ENCODE results near the gene WBP1. TPM values are rescaled to one million over a fixed set of nuclear protein-coding genes. Genes with fewer than 3 reads are reported as not detected.
A peak's percentile ranks its signal among the peaks of the same experiment; 100 is the strongest.

The WBP1 gene
- total RNA-seq, 2 experiments from 2014 or later, result 68.8 to 70.8 TPM

DNA sequence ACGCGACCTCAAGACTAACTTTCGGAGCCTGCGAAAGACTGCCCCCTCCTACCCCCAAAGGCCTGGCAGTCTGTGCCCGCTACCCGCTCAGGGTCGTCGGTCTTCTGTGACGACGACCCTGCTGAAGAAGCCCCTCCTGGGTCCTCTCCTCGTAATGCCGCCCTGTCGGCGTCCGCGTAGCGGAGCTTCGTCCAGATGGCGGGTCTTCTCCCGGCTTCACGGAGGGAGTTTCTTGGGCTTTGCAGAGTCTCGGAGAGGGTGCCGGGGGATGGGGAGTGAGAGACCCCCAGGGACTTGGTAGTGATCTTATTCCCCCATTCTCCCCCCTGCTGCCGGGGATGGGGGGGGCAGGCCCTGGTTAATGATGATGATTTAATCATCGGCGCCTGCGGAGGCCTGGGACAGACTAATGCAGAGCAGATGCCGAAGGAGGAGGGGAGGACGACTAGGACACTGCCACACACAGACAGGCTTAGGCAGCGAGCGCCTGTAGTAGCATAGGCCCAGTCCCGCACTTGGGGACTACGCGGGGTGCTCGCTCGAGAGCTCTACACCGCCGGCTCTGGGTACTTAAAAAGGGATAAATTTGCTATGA lies 49.8 kb downstream of the WBP1 start:
- POLR2A ChIA-PET, result interaction anchor here (1.1 kb wide), 1 partner anchor 50 kb away, joined by 3 read pairs; the partner anchor contains the start of gene WBP1
- H3K4me1 ChIP-seq (ENCODE audit: insufficient read depth, low read length, poor library complexity, severe bottlenecking), result peaks cover 21% of the 10 kb centered on the region
- H3K9me3 ChIP-seq (ENCODE audit: low read length), result no peaks in the 10 kb centered on the region
- H4K20me1 ChIP-seq (ENCODE audit: insufficient read depth, low read length), result no peaks in the 10 kb centered on the region
- peak overlapping the region; percentile 81 for H3K27ac ChIP-seq (ENCODE audit: low read depth, low read length, poor library complexity, severe bottlenecking)
- intact Hi-C loops (cut with micrococcal nuclease; ENCODE audit: unreplicated experiment), result loop anchor here (1.0 kb wide), 3 partner anchors 21 to 79 kb away; partner anchors contain the start of genes AUP1, HTRA2 and TTC31
- peak overlapping the region; percentile 96 for H3K4me2 ChIP-seq (ENCODE audit: low read length)
- no peak for DNase-seq (ENCODE audit: low spot score)
- H2AFZ ChIP-seq (ENCODE audit: low read length), result peak overlapping the region; percentile 95
- BruUV-seq (replicated peaks), result no TSS peak
- TF ChIP-seq CTCF (conservative IDR thresholded peaks at IDR 0.05; ENCODE audit: low read length) (no peak), EZH2phosphoT487 (IDR thresholded peaks at IDR 0.05; ENCODE audit: borderline replicate concordance, low read depth, low read length) (no peak)
- peaks cover 5% of the 10 kb centered on the region; the same call in 1 of the 2 replicates for H3K79me2 ChIP-seq (ENCODE audit: insufficient read depth, low read depth, low read length)
- H3K9me2 ChIP-seq (ENCODE audit: insufficient read depth, low read length), result no peaks in the 10 kb centered on the region
- H3K4me3 ChIP-seq (ENCODE audit: low read depth, low read length, poor library complexity, severe bottlenecking), result peak overlapping the region; percentile 77
- CTCF ChIA-PET (ENCODE audit: unreplicated experiment), result interaction anchor here (1.2 to 1.4 kb wide), 2 partner anchors 14 to 24 kb away, joined by 3 to 4 read pairs; no protein-coding TSS in a partner anchor
- H3K36me3 ChIP-seq (ENCODE audit: insufficient read depth, low read length), result peaks cover 15% of the 10 kb centered on the region

GRCh38 chr2:74510272-74510671 lies 52.0 kb downstream of the WBP1 start:
- Histone ChIP-seq H3K9me2 (ENCODE audit: insufficient read depth, low read length) (no peaks in the 10 kb centered on the region), H3K36me3 (ENCODE audit: insufficient read depth, low read length) (peaks cover 9% of the 10 kb centered on the region), H2AFZ (ENCODE audit: low read length) (no peak overlapping the region), H3K4me3 (ENCODE audit: low read depth, low read length, poor library complexity, severe bottlenecking) (no peak overlapping the region), H3K4me1 (ENCODE audit: insufficient read depth, low read length, poor library complexity, severe bottlenecking) (peaks cover 21% of the 10 kb centered on the region), H3K27ac (ENCODE audit: low read depth, low read length, poor library complexity, severe bottlenecking) (no peak overlapping the region), H3K79me2 (ENCODE audit: insufficient read depth, low read depth, low read length) (peaks cover 5% of the 10 kb centered on the region; the same call in 1 of the 2 replicates), H3K4me2 (ENCODE audit: low read length) (no peak overlapping the region), H3K9me3 (ENCODE audit: low read length) (no peaks in the 10 kb centered on the region), H4K20me1 (ENCODE audit: insufficient read depth, low read length) (no peaks in the 10 kb centered on the region)
- CTCF ChIA-PET (ENCODE audit: unreplicated experiment), result no interaction called here
- no peak for TF ChIP-seq EZH2phosphoT487 (IDR thresholded peaks at IDR 0.05; ENCODE audit: borderline replicate concordance, low read depth, low read length)
- no peak for TF ChIP-seq CTCF (conservative IDR thresholded peaks at IDR 0.05; ENCODE audit: low read length)
- intact Hi-C loops (cut with micrococcal nuclease; ENCODE audit: unreplicated experiment), result no loop called here
- DNase-seq (ENCODE audit: low spot score), result no peak
- POLR2A ChIA-PET, result interaction anchor here (0.8 to 2.9 kb wide), 5 partner anchors 10 to 773 kb away, joined by 3 to 14 read pairs (median 5); partner anchors contain the start of genes AUP1, HTRA2, INO80B and TPRKB
- BruUV-seq (replicated peaks), result no TSS peak

Other genes starting within 250 kb of the WBP1 start
- gene SLC4A5, start 115.0 kb upstream of the WBP1 start, total RNA-seq (2014; rRNA removed; shearing (Covaris generic)), result 1.1 and 1.2 TPM in 2 replicates
- 3.4 and 7.0 TPM in 2 replicates for gene SLC4A5, start 115.0 kb upstream of the WBP1 start, total RNA-seq (2022)
- gene DCTN1, start 78.1 kb upstream of the WBP1 start, total RNA-seq (2014; rRNA removed; shearing (Covaris generic)), result 45.5 and 50.3 TPM in 2 replicates
- gene DCTN1, start 78.1 kb upstream of the WBP1 start, total RNA-seq (2022), result 100 and 105 TPM in 2 replicates
- 3.2 and 5.5 TPM in 2 replicates for gene C2orf81, start 36.8 kb upstream of the WBP1 start, total RNA-seq (2014; rRNA removed; shearing (Covaris generic))
- gene C2orf81, start 36.8 kb upstream of the WBP1 start, total RNA-seq (2022), result 20.7 and 22.5 TPM in 2 replicates
- 55.5 and 64.7 TPM in 2 replicates for gene WDR54, start 36.7 kb upstream of the WBP1 start, total RNA-seq (2014; rRNA removed; shearing (Covaris generic))
- gene WDR54, start 36.7 kb upstream of the WBP1 start, total RNA-seq (2022), result 82.5 and 89.5 TPM in 2 replicates
- gene RTKN, start 16.5 kb upstream of the WBP1 start, total RNA-seq (2014; rRNA removed; shearing (Covaris generic)), result 1.3 and 2.3 TPM in 2 replicates
- 5.4 and 7.7 TPM in 2 replicates for gene RTKN, start 16.5 kb upstream of the WBP1 start, total RNA-seq (2022)
- 29.2 and 38.7 TPM in 2 replicates for gene INO80B, start 3.4 kb upstream of the WBP1 start, total RNA-seq (2014; rRNA removed; shearing (Covaris generic))
- gene INO80B, start 3.4 kb upstream of the WBP1 start, total RNA-seq (2022), result 43.1 and 44.5 TPM in 2 replicates
- 46.9 and 51.3 TPM in 2 replicates for gene MOGS, start 6.9 kb downstream of the WBP1 start, total RNA-seq (2014; rRNA removed; shearing (Covaris generic))
- gene MOGS, start 6.9 kb downstream of the WBP1 start, total RNA-seq (2022), result 50.1 and 52.7 TPM in 2 replicates
- gene MRPL53, start 14.2 kb downstream of the WBP1 start, total RNA-seq (2014; rRNA removed; shearing (Covaris generic)), result 46.1 and 85.7 TPM in 2 replicates
- 90.0 and 102 TPM in 2 replicates for gene MRPL53, start 14.2 kb downstream of the WBP1 start, total RNA-seq (2022)
- 52.3 and 53.0 TPM in 2 replicates for gene CCDC142, start 24.6 kb downstream of the WBP1 start, total RNA-seq (2014; rRNA removed; shearing (Covaris generic))
- gene CCDC142, start 24.6 kb downstream of the WBP1 start, total RNA-seq (2022), result 42.5 and 52.0 TPM in 2 replicates
- gene TTC31, start 24.6 kb downstream of the WBP1 start, total RNA-seq (2014; rRNA removed; shearing (Covaris generic)), result 34.6 and 49.5 TPM in 2 replicates
- 31.5 and 37.4 TPM in 2 replicates for gene TTC31, start 24.6 kb downstream of the WBP1 start, total RNA-seq (2022)
- gene LBX2, start 41.2 kb downstream of the WBP1 start, total RNA-seq (2014; rRNA removed; shearing (Covaris generic)), result not detected in 2 replicates
- not detected in 2 replicates for gene LBX2, start 41.2 kb downstream of the WBP1 start, total RNA-seq (2022)
- 9.9 and 16.7 TPM in 2 replicates for gene PCGF1, start 49.3 kb downstream of the WBP1 start, total RNA-seq (2014; rRNA removed; shearing (Covaris generic))
- gene PCGF1, start 49.3 kb downstream of the WBP1 start, total RNA-seq (2022), result 15.9 and 21.5 TPM in 2 replicates
- gene TLX2, start 56.0 kb downstream of the WBP1 start, total RNA-seq (2014; rRNA removed; shearing (Covaris generic)), result not detected in 2 replicates
- gene TLX2, start 56.0 kb downstream of the WBP1 start, total RNA-seq (2022), result not detected in 2 replicates
- 0.32 and 0.54 TPM in 2 replicates for gene DQX1, start 67.8 kb downstream of the WBP1 start, total RNA-seq (2014; rRNA removed; shearing (Covaris generic))
- gene DQX1, start 67.8 kb downstream of the WBP1 start, total RNA-seq (2022), result 0.76 and 1.8 TPM in 2 replicates
- 163 and 188 TPM in 2 replicates for gene AUP1, start 71.3 kb downstream of the WBP1 start, total RNA-seq (2014; rRNA removed; shearing (Covaris generic))
- gene AUP1, start 71.3 kb downstream of the WBP1 start, total RNA-seq (2022), result 121 and 122 TPM in 2 replicates
- gene HTRA2, start 71.5 kb downstream of the WBP1 start, total RNA-seq (2014; rRNA removed; shearing (Covaris generic)), result 54.8 and 60.4 TPM in 2 replicates
- gene HTRA2, start 71.5 kb downstream of the WBP1 start, total RNA-seq (2022), result 50.7 and 59.4 TPM in 2 replicates
- gene LOXL3, start 95.5 kb downstream of the WBP1 start, total RNA-seq (2014; rRNA removed; shearing (Covaris generic)), result 0.72 and 0.98 TPM in 2 replicates
- gene LOXL3, start 95.5 kb downstream of the WBP1 start, total RNA-seq (2022), result 0.21 and 0.79 TPM in 2 replicates
- 13.4 and 19.3 TPM in 2 replicates for gene DOK1, start 96.3 kb downstream of the WBP1 start, total RNA-seq (2014; rRNA removed; shearing (Covaris generic))
- gene DOK1, start 96.3 kb downstream of the WBP1 start, total RNA-seq (2022), result 9.5 and 9.7 TPM in 2 replicates
- not detected in 2 replicates for gene M1AP, start 189.9 kb downstream of the WBP1 start, total RNA-seq (2014; rRNA removed; shearing (Covaris generic))
- not detected in 2 replicates for gene M1AP, start 189.9 kb downstream of the WBP1 start, total RNA-seq (2022)
- gene SEMA4F, start 195.8 kb downstream of the WBP1 start, total RNA-seq (2014; rRNA removed; shearing (Covaris generic)), result 2.3 and 3.4 TPM in 2 replicates
- gene SEMA4F, start 195.8 kb downstream of the WBP1 start, total RNA-seq (2022), result 3.3 and 4.3 TPM in 2 replicates